ENCODE results near the gene FNIP1. TPM values are rescaled to one million over a fixed set of nuclear protein-coding genes. Genes with fewer than 3 reads are reported as not detected.

FNIP1 gene
- total and polyA plus RNA-seq, 9 of the 15 experiments (the other 6 are each of a cell fraction or from before 2014, with no cell fraction given), result 5.0 to 32.8 (median 18.4) TPM

GRCh38 chr5:131796793-131797693 is at the start of gene FNIP1 (continued):
- TF ChIP-seq SIN3B (IDR thresholded peaks at IDR 0.05; ENCODE audit: low read depth) (peak; percentile 73), ZBTB26 (CRISPR knock-in tag; IDR thresholded peaks at IDR 0.05) (peak; percentile 27; the same call in 1 of the 2 replicates), ZNF695 (CRISPR knock-in tag; IDR thresholded peaks at IDR 0.05) (0 out of 2 replicates have a peak, but pooled peaks have one; percentile 9), CBX3 (IDR thresholded peaks at IDR 0.05; ENCODE audit: borderline replicate concordance in 1 of 2, low read length in 2 of 2) (peak in 1 of 2 experiments; percentile 69; a peak in 1 of 3 replicates), MNT (conservative IDR thresholded peaks at IDR 0.05) (peak; percentile 97), CBFA2T2 (conservative IDR thresholded peaks at IDR 0.05) (peak; percentile 88), ZNF511 (CRISPR knock-in tag; IDR thresholded peaks at IDR 0.05) (peak; percentile 98), E2F5 (CRISPR knock-in tag; IDR thresholded peaks at IDR 0.05) (peak; percentile 98), CAMTA2 (CRISPR knock-in tag; conservative IDR thresholded peaks at IDR 0.05) (0 out of 2 replicates have a peak, but pooled peaks have one; percentile 19), FOXK2 (conservative IDR thresholded peaks at IDR 0.05 in 1 of 2, IDR thresholded peaks at IDR 0.05 in 1 of 2; ENCODE audit: low read depth in 2 of 2) (peak in 1 of 2 experiments; percentile 43; a peak in 1 of 4 replicates), NELFE (IDR thresholded peaks at IDR 0.05; ENCODE audit: insufficient read depth, insufficient read length) (no peak), PHF8 (IDR thresholded peaks at IDR 0.05; ENCODE audit: borderline replicate concordance, low read length) (peak; percentile 89; the same call in 1 of the 2 replicates), NFXL1 (CRISPR knock-in tag; IDR thresholded peaks at IDR 0.05) (no peak), BRF2 (IDR thresholded peaks at IDR 0.05; ENCODE audit: borderline replicate concordance, insufficient read depth, insufficient read length) (no peak)

All from K562 (cell line).